HCT116 (cell line): ENCODE results near the gene NKX6-2. TPM values are rescaled to one million over a fixed set of nuclear protein-coding genes. Genes with fewer than 3 reads are reported as not detected.

ENCODE experiments used
- ATAC-seq: fragments of 200-7000 bp; cut with Tn5 transposase; 2 replicates; pipeline ENCODE4 v1.9.1; 2020; ENCODE audit warnings: mild to moderate bottlenecking, moderate library complexity
- BruUV-seq: library from RNA; stranded (reverse); fragments of 400-500 nt; replicated peaks from 2 replicates; lab custom pipeline; 2021; lab: Mats Ljungman, UMichigan
- CTCF ChIA-PET: fragments of 300-600 bp; sonication (Branson Sonifier 250); formaldehyde crosslinking; loops from one replicate; lab custom pipeline; 2021; ENCODE audit warnings: antibody characterized with exemption; lab: Charles Lee
- POLR2A ChIA-PET: fragments of 300-600, 350-600 bp; sonication (Branson Sonifier 250); formaldehyde crosslinking; loops from one replicate; lab custom pipeline; 2021; ENCODE audit warnings: antibody characterized with exemption; lab: Charles Lee
- RAD21 ChIA-PET, 2 experiments: fragments of 300-600 bp; sonication (Branson Sonifier 250); formaldehyde crosslinking; loops; one replicate each; lab custom pipeline; 2023; ENCODE audit warnings: low total read pairs in 2 of 2; ENCODE audit not compliant: uncharacterized antibody in 2 of 2, unreplicated experiment in 2 of 2, low non-redundant PET in 1 of 2; lab: Charles Lee
- DNase-seq: peaks from one replicate; pipeline ENCODE4 v3.0.0-alpha.2; 2010; ENCODE audit warnings: low read depth, low spot score
- H2AFZ ChIP-seq: fragments of 200-600 bp; shearing (Covaris generic), sonication (generic); 2 replicates; pipeline ENCODE4 v1.6.1; 2017; ENCODE audit warnings: low read depth, mixed run types, mixed read lengths, antibody characterized with exemption, low read length; ENCODE audit not compliant: poor library complexity, severe bottlenecking
- H3K27ac ChIP-seq: 2 replicates; pipeline ENCODE4 v1.5.1; 2012; ENCODE audit warnings: low read depth, low read length
- H3K27me3 ChIP-seq: fragments of 200-600 bp; sonication (generic); 2 replicates; pipeline ENCODE4 v1.6.1; 2016; ENCODE audit warnings: mixed run types, low read length, mixed read lengths; ENCODE audit not compliant: insufficient read depth
- H3K36me3 ChIP-seq, 2 experiments: fragments of 200-500 bp in 1 of 2; fragments of 200-600 bp in 1 of 2; sonication (Bioruptor generic) in 1 of 2; sonication (generic) in 1 of 2; 2 replicates each; pipeline versions ENCODE4 v1.5.1 to v1.6.1; 2014 to 2016; ENCODE audit warnings: low read length in 2 of 2, inconsistent platforms in 1 of 2, mixed read lengths in 1 of 2, mixed run types in 1 of 2; ENCODE audit not compliant: insufficient read depth in 2 of 2, control insufficient read depth in 1 of 2
- H3K4me1 ChIP-seq, 2 experiments: fragments of 200-600 bp in 1 of 2; sonication (generic) in 1 of 2; 2 replicates each; pipeline versions ENCODE4 v1.5.1 to v1.6.1; 2012 to 2017; ENCODE audit warnings: low read length in 2 of 2, inconsistent platforms in 1 of 2, mild to moderate bottlenecking in 1 of 2, mixed read lengths in 1 of 2, mixed run types in 1 of 2, moderate library complexity in 1 of 2; ENCODE audit not compliant: insufficient read depth in 2 of 2, control insufficient read depth in 1 of 2
- H3K4me2 ChIP-seq: fragments of 200-600 bp; sonication (generic); 2 replicates; pipeline ENCODE4 v1.6.1; 2017; ENCODE audit warnings: mixed run types, low read length, mixed read lengths
- H3K4me3 ChIP-seq, 2 experiments: fragments of 200-600 bp in 1 of 2; sonication (generic) in 1 of 2; replicated peaks in 1 of 2; 2 replicates each; pipeline ENCODE4 v1.5.1; 2011 to 2016; ENCODE audit warnings: low read length in 2 of 2, control low read depth in 1 of 2, low read depth in 1 of 2, mild to moderate bottlenecking in 1 of 2, mixed read lengths in 1 of 2, mixed run types in 1 of 2
- H3K79me2 ChIP-seq: fragments of 200-600 bp; sonication (generic); 2 replicates; pipeline ENCODE4 v1.6.1; 2017; ENCODE audit warnings: mild to moderate bottlenecking, mixed run types, low read length, moderate library complexity, mixed read lengths; ENCODE audit not compliant: insufficient read depth
- H3K9ac ChIP-seq: fragments of 200-600 bp; sonication (generic); 2 replicates; pipeline ENCODE4 v1.6.1; 2016; ENCODE audit warnings: low read length, mixed read lengths
- H3K9me2 ChIP-seq: fragments of 200-600 bp; sonication (generic), shearing (Covaris generic); 2 replicates; pipeline ENCODE4 v1.6.1; 2017; ENCODE audit warnings: mixed run types, mild to moderate bottlenecking, moderate library complexity; ENCODE audit not compliant: insufficient read depth
- H3K9me3 ChIP-seq, 2 experiments: fragments of 200-500 bp in 1 of 2; fragments of 200-600 bp in 1 of 2; sonication (Bioruptor generic) in 1 of 2; sonication (generic) in 1 of 2; 2 replicates each; pipeline ENCODE4 v1.6.1; 2014 to 2017; ENCODE audit warnings: low read length in 2 of 2, mixed read lengths in 2 of 2, inconsistent platforms in 1 of 2, low read depth in 1 of 2, mild to moderate bottlenecking in 1 of 2, mixed run types in 1 of 2, moderate library complexity in 1 of 2; ENCODE audit not compliant: control insufficient read depth in 1 of 2, insufficient read depth in 1 of 2
- H4K20me1 ChIP-seq: fragments of 200-600 bp; sonication (generic), shearing (Covaris generic); 2 replicates; pipeline ENCODE4 v1.6.1; 2017; ENCODE audit warnings: mixed run types, mild to moderate bottlenecking, moderate library complexity; ENCODE audit not compliant: insufficient read depth
- CBX3 ChIP-seq: IDR thresholded peaks from 2 replicates; pipeline ENCODE4 v1.6.1; 2012; ENCODE audit warnings: low read depth
- CEBPB ChIP-seq: IDR thresholded peaks from 2 replicates; pipeline ENCODE4 v1.6.1; 2012; ENCODE audit warnings: low read depth
- ELF1 ChIP-seq: IDR thresholded peaks from 2 replicates; pipeline ENCODE4 v1.6.1; 2012; ENCODE audit warnings: low read depth, borderline replicate concordance
- EZH2 ChIP-seq: fragments of 200-600 bp; sonication (generic); IDR thresholded peaks from 2 replicates; pipeline ENCODE4 v1.6.1; 2017; ENCODE audit warnings: antibody characterized with exemption, mixed run types
- RAD21 ChIP-seq: IDR thresholded peaks from 2 replicates; pipeline ENCODE4 v1.6.1; 2012; ENCODE audit warnings: low read depth, mild to moderate bottlenecking
- SIN3A ChIP-seq: IDR thresholded peaks from 2 replicates; pipeline ENCODE4 v1.6.1; 2012; ENCODE audit warnings: low read depth
- TCF7L2 ChIP-seq: IDR thresholded peaks from 2 replicates; pipeline ENCODE4 v1.7.0; 2011; ENCODE audit warnings: borderline replicate concordance, inconsistent platforms; ENCODE audit not compliant: insufficient read depth, insufficient read length; ENCODE audit errors: extremely low read depth
- YY1 ChIP-seq: IDR thresholded peaks from 2 replicates; pipeline ENCODE4 v1.6.1; 2011; ENCODE audit warnings: low read length, low read depth, moderate library complexity, mild to moderate bottlenecking; ENCODE audit not compliant: insufficient replicate concordance; ENCODE audit errors: extremely low read depth
- ZNF274 ChIP-seq: fragments of 200-500 bp; sonication (Bioruptor generic); IDR thresholded peaks from 2 replicates; pipeline ENCODE4 v1.6.1; 2014; ENCODE audit warnings: mild to moderate bottlenecking, low read depth, low read length, inconsistent platforms
- intact Hi-C: fragments of 100-400 bp; cut with micrococcal nuclease; formaldehyde crosslinking; loops from 2 replicates; pipeline ENCODE4 v1.10.0; 2022
- total RNA-seq: library from RNA; stranded (reverse); gene quantifications from one replicate; pipeline ENCODE4 v1.2.1, GENCODE V29; 2021; ENCODE audit not compliant: unreplicated experiment
- TF ChIP-seq, protein P1 (sequence below): IDR thresholded peaks from 2 replicates; pipeline ENCODE4 v1.6.1; 2012
- TF ChIP-seq, protein P2 (sequence below): IDR thresholded peaks from 2 replicates; pipeline ENCODE4 v1.6.1; 2012
- TF ChIP-seq, protein P3 (sequence below): IDR thresholded peaks from 2 replicates; pipeline ENCODE4 v1.6.1; 2011; ENCODE audit warnings: mild to moderate bottlenecking, low read length, moderate library complexity; ENCODE audit not compliant: insufficient replicate concordance; ENCODE audit errors: extremely low read depth
- TF ChIP-seq, protein P4 (sequence below), 3 experiments: fragments of 200-600 bp in 1 of 3; sonication (generic) in 1 of 3; IDR thresholded peaks in 2 of 3; conservative IDR thresholded peaks in 1 of 3; 2 replicates each; pipeline ENCODE4 v1.5.1; 2012 to 2017; ENCODE audit warnings: low read depth in 2 of 3, low read length in 2 of 3, antibody characterized with exemption in 1 of 3, borderline replicate concordance in 1 of 3, control low read depth in 1 of 3, mild to moderate bottlenecking in 1 of 3, mixed read lengths in 1 of 3, mixed run types in 1 of 3, moderate library complexity in 1 of 3; ENCODE audit not compliant: insufficient read depth in 1 of 3

NKX6-2 gene
- total RNA-seq, 1 experiment from 2014 or later: not detected

DNA sequence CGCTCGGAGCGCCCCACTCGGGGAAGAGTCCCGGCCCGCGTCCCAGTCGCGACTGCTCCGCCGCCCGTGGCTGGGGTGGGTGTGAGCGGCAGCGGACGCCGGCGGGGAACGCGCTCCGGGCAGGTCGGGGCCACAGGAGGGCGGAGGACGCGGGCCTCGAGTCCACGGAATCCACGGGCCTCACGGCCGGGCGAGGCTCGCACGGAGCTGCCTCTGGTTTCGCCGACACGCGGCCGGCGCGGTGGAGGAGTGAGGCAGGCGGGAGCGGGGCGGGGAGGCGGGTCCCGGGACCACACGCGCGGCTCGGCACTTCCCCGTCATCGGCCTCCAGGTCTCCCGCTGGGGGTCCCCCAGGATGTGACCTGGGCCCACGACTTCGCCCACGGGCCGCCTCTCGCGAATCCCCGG is 533 bp upstream of the NKX6-2 start:
- TF ChIP-seq RAD21 (no peak), TCF7L2 (no peak), YY1 (no peak), CEBPB (no peak)
- TF ChIP-seq, protein P1, sequence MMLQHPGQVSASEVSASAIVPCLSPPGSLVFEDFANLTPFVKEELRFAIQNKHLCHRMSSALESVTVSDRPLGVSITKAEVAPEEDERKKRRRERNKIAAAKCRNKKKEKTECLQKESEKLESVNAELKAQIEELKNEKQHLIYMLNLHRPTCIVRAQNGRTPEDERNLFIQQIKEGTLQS: no peak
- TF ChIP-seq, protein P2, sequence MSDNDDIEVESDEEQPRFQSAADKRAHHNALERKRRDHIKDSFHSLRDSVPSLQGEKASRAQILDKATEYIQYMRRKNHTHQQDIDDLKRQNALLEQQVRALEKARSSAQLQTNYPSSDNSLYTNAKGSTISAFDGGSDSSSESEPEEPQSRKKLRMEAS: no peak
- TF ChIP-seq, all 23 proteins: peak for 0
- Histone ChIP-seq H3K9me2 (no peaks in the 10 kb centered on the region), H3K9me3 (no peaks in the 10 kb centered on the region), H2AFZ (no peak overlapping the region), H3K36me3 (no peaks in the 10 kb centered on the region), H3K4me1 (no peaks in the 10 kb centered on the region), H3K27me3 (no peaks in the 10 kb centered on the region), H4K20me1 (no peaks in the 10 kb centered on the region), H3K4me2 (no peak overlapping the region), H3K79me2 (no peaks in the 10 kb centered on the region), H3K9ac (no peak overlapping the region), H3K27ac (no peak overlapping the region), H3K4me3 (no peak overlapping the region)
- ChIA-PET RAD21 (no interaction called here), POLR2A (no interaction called here), CTCF (no interaction called here)
- ATAC-seq: no peak
- no peak for DNase-seq
- intact Hi-C loops: no loop called here
- BruUV-seq: no TSS peak

DNA sequence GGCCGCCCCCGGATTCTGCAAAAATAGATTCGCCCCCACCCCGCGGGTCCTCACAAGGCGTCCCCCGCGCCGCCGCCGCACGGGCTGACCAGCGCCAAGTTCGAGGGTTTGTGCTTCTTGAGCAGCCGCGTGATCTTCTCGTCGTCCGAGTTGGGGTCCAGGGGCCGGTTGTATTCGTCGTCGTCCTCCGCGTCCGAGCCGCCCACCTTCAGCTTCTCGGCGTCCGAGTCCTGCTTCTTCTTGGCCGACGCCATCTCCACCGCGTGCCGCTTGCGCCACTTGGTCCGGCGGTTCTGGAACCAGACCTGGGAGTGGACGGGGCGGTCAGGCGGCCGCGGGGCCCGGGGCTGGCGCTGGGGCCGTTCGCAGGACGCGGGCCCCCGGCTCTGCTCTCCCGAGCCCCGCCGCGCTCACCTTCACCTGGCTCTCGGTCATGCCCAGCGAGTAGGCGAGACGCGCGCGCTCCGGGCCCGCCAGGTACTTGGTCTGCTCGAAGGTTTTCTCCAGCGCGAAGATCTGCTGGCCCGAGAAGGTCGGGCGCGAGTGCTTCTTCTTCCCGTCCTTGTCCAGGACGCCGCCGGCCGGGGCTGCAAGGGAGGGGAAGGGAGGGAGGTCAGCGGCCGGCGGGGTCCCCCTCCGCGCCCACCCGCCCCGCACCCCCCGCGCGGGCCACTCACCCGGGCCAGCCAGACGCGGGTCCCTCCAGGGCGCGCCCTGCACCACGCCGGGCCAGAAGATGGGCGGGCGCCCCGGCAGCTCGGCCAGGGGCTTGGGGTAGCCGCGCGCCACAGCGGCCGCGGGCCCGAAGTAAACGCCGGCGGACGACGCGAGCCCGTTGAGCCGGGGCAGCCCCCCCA is 853 bp downstream of the NKX6-2 start:
- RAD21 ChIA-PET: no interaction called here
- H3K27me3 ChIP-seq: no peaks in the 10 kb centered on the region
- H3K79me2 ChIP-seq: no peaks in the 10 kb centered on the region
- intact Hi-C loops: no loop called here
- no peaks in the 10 kb centered on the region for H4K20me1 ChIP-seq
- no peak for ATAC-seq
- H3K27ac ChIP-seq: no peak overlapping the region
- H3K4me2 ChIP-seq: no peak overlapping the region
- no peaks in the 10 kb centered on the region for H3K4me1 ChIP-seq
- H2AFZ ChIP-seq: no peak overlapping the region
- no peaks in the 10 kb centered on the region for H3K9me2 ChIP-seq
- no peaks in the 10 kb centered on the region for H3K9me3 ChIP-seq
- CTCF ChIA-PET: no interaction called here
- H3K9ac ChIP-seq: no peak overlapping the region
- no peak overlapping the region for H3K4me3 ChIP-seq
- H3K36me3 ChIP-seq: no peaks in the 10 kb centered on the region
- DNase-seq: no peak
- no TSS peak for BruUV-seq
- POLR2A ChIA-PET: no interaction called here
- TF ChIP-seq ZNF274 (no peak), ELF1 (no peak), TCF7L2 (no peak), SIN3A (no peak), CBX3 (no peak), CEBPB (no peak), EZH2 (no peak)
- TF ChIP-seq, protein P3, sequence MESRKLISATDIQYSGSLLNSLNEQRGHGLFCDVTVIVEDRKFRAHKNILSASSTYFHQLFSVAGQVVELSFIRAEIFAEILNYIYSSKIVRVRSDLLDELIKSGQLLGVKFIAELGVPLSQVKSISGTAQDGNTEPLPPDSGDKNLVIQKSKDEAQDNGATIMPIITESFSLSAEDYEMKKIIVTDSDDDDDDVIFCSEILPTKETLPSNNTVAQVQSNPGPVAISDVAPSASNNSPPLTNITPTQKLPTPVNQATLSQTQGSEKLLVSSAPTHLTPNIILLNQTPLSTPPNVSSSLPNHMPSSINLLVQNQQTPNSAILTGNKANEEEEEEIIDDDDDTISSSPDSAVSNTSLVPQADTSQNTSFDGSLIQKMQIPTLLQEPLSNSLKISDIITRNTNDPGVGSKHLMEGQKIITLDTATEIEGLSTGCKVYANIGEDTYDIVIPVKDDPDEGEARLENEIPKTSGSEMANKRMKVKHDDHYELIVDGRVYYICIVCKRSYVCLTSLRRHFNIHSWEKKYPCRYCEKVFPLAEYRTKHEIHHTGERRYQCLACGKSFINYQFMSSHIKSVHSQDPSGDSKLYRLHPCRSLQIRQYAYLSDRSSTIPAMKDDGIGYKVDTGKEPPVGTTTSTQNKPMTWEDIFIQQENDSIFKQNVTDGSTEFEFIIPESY: no peak
- TF ChIP-seq, protein P4, sequence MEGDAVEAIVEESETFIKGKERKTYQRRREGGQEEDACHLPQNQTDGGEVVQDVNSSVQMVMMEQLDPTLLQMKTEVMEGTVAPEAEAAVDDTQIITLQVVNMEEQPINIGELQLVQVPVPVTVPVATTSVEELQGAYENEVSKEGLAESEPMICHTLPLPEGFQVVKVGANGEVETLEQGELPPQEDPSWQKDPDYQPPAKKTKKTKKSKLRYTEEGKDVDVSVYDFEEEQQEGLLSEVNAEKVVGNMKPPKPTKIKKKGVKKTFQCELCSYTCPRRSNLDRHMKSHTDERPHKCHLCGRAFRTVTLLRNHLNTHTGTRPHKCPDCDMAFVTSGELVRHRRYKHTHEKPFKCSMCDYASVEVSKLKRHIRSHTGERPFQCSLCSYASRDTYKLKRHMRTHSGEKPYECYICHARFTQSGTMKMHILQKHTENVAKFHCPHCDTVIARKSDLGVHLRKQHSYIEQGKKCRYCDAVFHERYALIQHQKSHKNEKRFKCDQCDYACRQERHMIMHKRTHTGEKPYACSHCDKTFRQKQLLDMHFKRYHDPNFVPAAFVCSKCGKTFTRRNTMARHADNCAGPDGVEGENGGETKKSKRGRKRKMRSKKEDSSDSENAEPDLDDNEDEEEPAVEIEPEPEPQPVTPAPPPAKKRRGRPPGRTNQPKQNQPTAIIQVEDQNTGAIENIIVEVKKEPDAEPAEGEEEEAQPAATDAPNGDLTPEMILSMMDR (IDR thresholded peaks at IDR 0.05 in 2 of 3, conservative IDR thresholded peaks at IDR 0.05 in 1 of 3; ENCODE audit: borderline replicate concordance in 1 of 3, insufficient read depth in 1 of 3, low read depth in 2 of 3, low read length in 2 of 3): no peak
- TF ChIP-seq, protein P2: no peak
